CD14-positive monocyte (primary cell): ENCODE data around the gene TM4SF1. TPM values are rescaled to one million over a fixed set of nuclear protein-coding genes. Genes with fewer than 3 reads are reported as not detected.

Experiments used
- DNase-seq, 3 donors: peaks; one replicate each; pipeline ENCODE4 v3.0.0-alpha.2; 2011 to 2022
- H2AFZ ChIP-seq: 2 replicates; pipeline ENCODE4 v1.6.0; 2012; ENCODE audit warnings: mild to moderate bottlenecking, low read depth, low read length, inconsistent platforms; ENCODE audit not compliant: insufficient read depth, poor library complexity, severe bottlenecking
- H3K27ac ChIP-seq, 2 donors: 1 replicate in 1 of 2; 2 replicates in 1 of 2; pipeline ENCODE4 v1.5.1; 2012 to 2013; ENCODE audit warnings: low read length in 2 of 2, control low read depth in 1 of 2, inconsistent platforms in 1 of 2, low read depth in 1 of 2, mild to moderate bottlenecking in 1 of 2
- H3K27me3 ChIP-seq, 2 donors: one replicate each; pipeline versions ENCODE4 v1.6.0 to v1.6.1; 2011 to 2013; ENCODE audit warnings: low read length in 2 of 2; ENCODE audit not compliant: control insufficient read depth in 2 of 2, insufficient read depth in 2 of 2
- H3K36me3 ChIP-seq, 2 donors: replicated peaks in 1 of 2; 1 replicate in 1 of 2; 2 replicates in 1 of 2; pipeline versions ENCODE4 v1.5.1 to v1.6.1; 2012 to 2013; ENCODE audit warnings: low read length in 2 of 2, control low read depth in 1 of 2, inconsistent platforms in 1 of 2, mild to moderate bottlenecking in 1 of 2; ENCODE audit not compliant: insufficient read depth in 2 of 2, control insufficient read depth in 1 of 2
- H3K4me1 ChIP-seq, 2 donors: 1 replicate in 1 of 2; 2 replicates in 1 of 2; pipeline versions ENCODE4 v1.5.1 to v1.6.1; 2012 to 2013; ENCODE audit warnings: low read length in 2 of 2, control low read depth in 1 of 2, inconsistent platforms in 1 of 2, mild to moderate bottlenecking in 1 of 2, moderate library complexity in 1 of 2; ENCODE audit not compliant: insufficient read depth in 2 of 2, control insufficient read depth in 1 of 2
- H3K4me2 ChIP-seq: replicated peaks from 2 replicates; pipeline ENCODE3; 2012; ENCODE audit warnings: low read length, moderate library complexity, mild to moderate bottlenecking; ENCODE audit not compliant: poor library complexity, severe bottlenecking; ENCODE audit errors: extremely low read depth
- H3K4me3 ChIP-seq, 3 experiments: fragments of 200-600 bp in 1 of 3; sonication (generic) in 1 of 3; replicated peaks in 1 of 3; 1 replicate in 2 of 3; 2 replicates in 1 of 3; pipeline ENCODE4 v1.5.1; 2011 to 2013; ENCODE audit warnings: low read length in 3 of 3, mild to moderate bottlenecking in 3 of 3, control low read depth in 2 of 3, low read depth in 2 of 3, inconsistent platforms in 1 of 3, moderate library complexity in 1 of 3
- H3K79me2 ChIP-seq: 2 replicates; pipeline ENCODE4 v1.6.0; 2012; ENCODE audit warnings: mild to moderate bottlenecking, control low read depth, inconsistent platforms, low read length, moderate library complexity; ENCODE audit not compliant: insufficient read depth
- H3K9ac ChIP-seq: 2 replicates; pipeline ENCODE4 v1.6.0; 2017; ENCODE audit warnings: low read length, mild to moderate bottlenecking; ENCODE audit not compliant: insufficient read depth, poor library complexity, severe bottlenecking
- H3K9me3 ChIP-seq, 2 donors: replicated peaks in 1 of 2; 1 replicate in 1 of 2; 2 replicates in 1 of 2; pipeline versions ENCODE4 v1.5.1 to v1.6.1; 2012 to 2013; ENCODE audit warnings: low read length in 2 of 2, control low read depth in 1 of 2; ENCODE audit not compliant: control insufficient read depth in 1 of 2, insufficient read depth in 1 of 2
- H4K20me1 ChIP-seq: 2 replicates; pipeline ENCODE4 v1.6.0; 2012; ENCODE audit warnings: mild to moderate bottlenecking, low read length, control low read depth, moderate library complexity; ENCODE audit not compliant: insufficient read depth
- H3K27ac Mint-ChIP-seq, 7 donors: one replicate each; pipeline ENCODE4 v1.8.0; 2020; ENCODE audit warnings: mild to moderate bottlenecking in 7 of 7, mixed read lengths in 7 of 7, moderate library complexity in 6 of 7, inconsistent platforms in 2 of 7
- H3K27me3 Mint-ChIP-seq, 3 donors: one replicate each; pipeline ENCODE4 v1.8.0; 2021 to 2022; ENCODE audit warnings: low read depth in 3 of 3, mild to moderate bottlenecking in 3 of 3, mixed read lengths in 3 of 3, moderate library complexity in 3 of 3, inconsistent platforms in 1 of 3
- H3K36me3 Mint-ChIP-seq, 2 donors: one replicate each; pipeline ENCODE4 v1.8.0; 2020; ENCODE audit warnings: mixed read lengths in 2 of 2, inconsistent platforms in 1 of 2, mild to moderate bottlenecking in 1 of 2
- H3K4me1 Mint-ChIP-seq: one replicate; pipeline ENCODE4 v1.8.0; 2020; ENCODE audit warnings: mild to moderate bottlenecking, mixed read lengths
- H3K4me3 Mint-ChIP-seq, 2 donors: one replicate each; pipeline ENCODE4 v1.8.0; 2020; ENCODE audit warnings: mild to moderate bottlenecking in 2 of 2, mixed read lengths in 2 of 2, moderate library complexity in 1 of 2
- H3K9me3 Mint-ChIP-seq, 7 donors: one replicate each; pipeline ENCODE4 v1.8.0; 2020 to 2022; ENCODE audit warnings: mixed read lengths in 7 of 7, mild to moderate bottlenecking in 6 of 7, moderate library complexity in 6 of 7, inconsistent platforms in 2 of 7
- CTCF ChIP-seq: fragments of 200-600 bp; IDR thresholded peaks from one replicate; pipeline ENCODE4 v1.8.0; 2022; ENCODE audit warnings: antibody characterized with exemption, mild to moderate bottlenecking
- WGBS: methylation state at CpG from one replicate; pipeline ENCODE4 v1.1.5; 2013; ENCODE audit warnings: missing lambda C conversion rate; ENCODE audit not compliant: insufficient coverage; 5-methylcytosine and 5-hydroxymethylcytosine counted together
- intact Hi-C, 2 donors: fragments of 100-400 bp; cut with micrococcal nuclease; formaldehyde crosslinking; loops; one replicate each; pipeline versions ENCODE4 v1.15.0 to v1.15.1; 2023
- polyA plus RNA-seq, 3 donors: library from polyadenylated mRNA; depleted of rRNA in 1 of 3; unstranded in 2 of 3; stranded (reverse) in 1 of 3; fragments of 300-500 nt in 2 of 3; fragments of >200 nt in 1 of 3; fragmentation: Illumina TruSeq in 2 of 3; gene quantifications; 1 replicate in 2 of 3; 2 replicates in 1 of 3; pipeline ENCODE4 v1.2.3, GENCODE V29; 2012 to 2021

The TM4SF1 gene
- polyA plus RNA-seq, 3 donors, result not detected

DNA sequence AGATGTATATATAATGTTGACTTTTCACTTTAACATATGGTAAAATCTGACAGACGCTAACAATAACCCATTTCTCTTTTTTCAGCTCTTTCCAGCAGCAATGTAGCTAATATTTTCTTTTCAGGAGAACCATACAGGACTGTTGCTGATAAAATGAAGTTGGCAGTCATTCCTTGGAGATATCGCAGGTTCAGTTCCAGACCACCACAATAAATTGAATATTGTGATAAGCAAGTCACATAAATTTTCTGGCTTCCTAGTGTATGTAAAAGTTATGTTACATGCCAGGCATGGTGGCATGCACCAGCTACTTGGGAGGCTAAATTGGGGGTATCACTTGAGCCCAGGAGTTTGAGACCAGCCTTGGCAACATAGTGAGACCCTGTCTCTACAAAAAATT lies 31.9 kb upstream of the TM4SF1 start:
- Mint-ChIP-seq H3K27ac (no peak overlapping the region), H3K36me3 (no peaks in the 10 kb centered on the region), H3K9me3 (peaks cover 0 to 1% (median 0%) of the 10 kb centered on the region in 7 donors)

GRCh38 chr3:149407898-149408297 lies 30.4 kb upstream of the TM4SF1 start:
- no peaks in the 10 kb centered on the region for H3K4me1 Mint-ChIP-seq

More for the DNA sequence above, 31.9 kb upstream of the TM4SF1 start:
- peaks cover 0 to 2% (median 1%) of the 10 kb centered on the region in 3 donors for H3K27me3 Mint-ChIP-seq
- DNase-seq, result no peak
- Histone ChIP-seq H2AFZ (no peak overlapping the region), H4K20me1 (no peaks in the 10 kb centered on the region), H3K79me2 (no peaks in the 10 kb centered on the region), H3K36me3 (no peaks in the 10 kb centered on the region), H3K27ac (no peak overlapping the region), H3K4me3 (no peak overlapping the region), H3K4me2 (no peak overlapping the region), H3K27me3 (no peaks in the 10 kb centered on the region), H3K4me1 (no peaks in the 10 kb centered on the region), H3K9me3 (no peaks in the 10 kb centered on the region), H3K9ac (no peak overlapping the region)
- intact Hi-C loops, result no loop called here
- TF ChIP-seq CTCF, result no peak
- no peaks in the 10 kb centered on the region for H3K4me1 Mint-ChIP-seq
- no CpG with 5 or more reads among the region's 2 CpGs for WGBS
- no peak overlapping the region for H3K4me3 Mint-ChIP-seq

More at GRCh38 chr3:149407898-149408297, 30.4 kb upstream of the TM4SF1 start:
- no peak for DNase-seq
- H2AFZ ChIP-seq, result no peak overlapping the region
- no peaks in the 10 kb centered on the region for H4K20me1 ChIP-seq
- H3K4me3 ChIP-seq, result no peak overlapping the region
- H3K4me3 Mint-ChIP-seq, result no peak overlapping the region
- H3K9me3 Mint-ChIP-seq, result peaks cover 0 to 1% (median 0%) of the 10 kb centered on the region in 7 donors
- H3K27me3 ChIP-seq, result no peaks in the 10 kb centered on the region
- 60% methylated on average over 1 of the region's 3 CpGs for WGBS
- H3K4me1 ChIP-seq, result no peaks in the 10 kb centered on the region
- H3K4me2 ChIP-seq, result no peak overlapping the region
- peaks cover 0 to 2% (median 1%) of the 10 kb centered on the region in 3 donors for H3K27me3 Mint-ChIP-seq
- TF ChIP-seq CTCF, result no peak
- no peak overlapping the region for H3K27ac Mint-ChIP-seq
- intact Hi-C loops, result no loop called here
- no peak overlapping the region for H3K27ac ChIP-seq
- no peak overlapping the region for H3K9ac ChIP-seq
- no peaks in the 10 kb centered on the region for H3K36me3 Mint-ChIP-seq
- H3K9me3 ChIP-seq, result no peaks in the 10 kb centered on the region
- H3K79me2 ChIP-seq, result no peaks in the 10 kb centered on the region
- H3K36me3 ChIP-seq, result no peaks in the 10 kb centered on the region
